GM12875 (cell line): ENCODE data around the gene PDE9A.

Experiments used
- H3K4me3 ChIP-seq: one replicate; pipeline ENCODE4 v1.5.1; 2011; ENCODE audit warnings: low read depth, low read length, control low read depth
- TF ChIP-seq, protein P1 (sequence below): IDR thresholded peaks from 2 replicates; pipeline ENCODE4 v1.5.1; 2011; ENCODE audit warnings: low read depth, mild to moderate bottlenecking, control low read depth, inconsistent platforms, low read length, moderate library complexity, borderline replicate concordance; ENCODE audit not compliant: insufficient read depth

PDE9A gene

DNA sequence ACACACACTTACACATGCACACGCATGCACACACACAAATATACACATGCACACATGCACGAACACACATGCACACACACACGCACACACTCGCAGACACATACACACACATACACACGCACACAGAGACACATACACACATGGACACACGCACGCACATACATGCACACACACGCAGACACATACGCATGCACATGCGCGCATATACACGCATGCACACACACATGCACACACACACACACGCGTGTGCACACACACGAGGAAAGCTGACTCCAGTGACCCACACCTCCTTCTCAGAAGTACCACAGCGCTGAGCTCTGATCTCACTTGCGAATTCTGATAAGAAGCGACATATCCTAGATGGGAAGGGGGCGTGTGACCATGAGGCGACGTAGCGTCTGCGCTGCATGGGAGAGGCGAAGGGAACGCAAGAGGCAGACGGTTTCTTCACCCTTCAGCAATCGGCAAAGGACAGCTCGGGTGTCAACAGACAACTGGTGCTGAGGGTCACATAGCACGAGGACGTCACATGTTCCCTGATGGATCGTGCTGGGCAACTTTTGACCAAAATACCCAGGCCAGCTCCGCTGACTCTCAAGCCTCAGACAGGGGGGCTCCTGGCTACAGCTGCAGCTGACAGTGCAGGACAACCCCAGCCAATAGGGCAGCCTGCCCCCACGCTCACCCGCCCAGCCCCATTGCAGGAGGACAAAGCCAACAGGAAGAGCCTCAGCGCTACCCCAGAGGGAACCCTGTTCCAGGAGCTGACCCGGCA is 16.0 kb upstream of the PDE9A start:
- H3K4me3 ChIP-seq: no peak overlapping the region
- TF ChIP-seq, protein P1, sequence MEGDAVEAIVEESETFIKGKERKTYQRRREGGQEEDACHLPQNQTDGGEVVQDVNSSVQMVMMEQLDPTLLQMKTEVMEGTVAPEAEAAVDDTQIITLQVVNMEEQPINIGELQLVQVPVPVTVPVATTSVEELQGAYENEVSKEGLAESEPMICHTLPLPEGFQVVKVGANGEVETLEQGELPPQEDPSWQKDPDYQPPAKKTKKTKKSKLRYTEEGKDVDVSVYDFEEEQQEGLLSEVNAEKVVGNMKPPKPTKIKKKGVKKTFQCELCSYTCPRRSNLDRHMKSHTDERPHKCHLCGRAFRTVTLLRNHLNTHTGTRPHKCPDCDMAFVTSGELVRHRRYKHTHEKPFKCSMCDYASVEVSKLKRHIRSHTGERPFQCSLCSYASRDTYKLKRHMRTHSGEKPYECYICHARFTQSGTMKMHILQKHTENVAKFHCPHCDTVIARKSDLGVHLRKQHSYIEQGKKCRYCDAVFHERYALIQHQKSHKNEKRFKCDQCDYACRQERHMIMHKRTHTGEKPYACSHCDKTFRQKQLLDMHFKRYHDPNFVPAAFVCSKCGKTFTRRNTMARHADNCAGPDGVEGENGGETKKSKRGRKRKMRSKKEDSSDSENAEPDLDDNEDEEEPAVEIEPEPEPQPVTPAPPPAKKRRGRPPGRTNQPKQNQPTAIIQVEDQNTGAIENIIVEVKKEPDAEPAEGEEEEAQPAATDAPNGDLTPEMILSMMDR: no peak

GRCh38 chr21:42638266-42638863 is 15.1 kb upstream of the PDE9A start:
- TF ChIP-seq, protein P1: no peak
- no peak overlapping the region for H3K4me3 ChIP-seq

DNA sequence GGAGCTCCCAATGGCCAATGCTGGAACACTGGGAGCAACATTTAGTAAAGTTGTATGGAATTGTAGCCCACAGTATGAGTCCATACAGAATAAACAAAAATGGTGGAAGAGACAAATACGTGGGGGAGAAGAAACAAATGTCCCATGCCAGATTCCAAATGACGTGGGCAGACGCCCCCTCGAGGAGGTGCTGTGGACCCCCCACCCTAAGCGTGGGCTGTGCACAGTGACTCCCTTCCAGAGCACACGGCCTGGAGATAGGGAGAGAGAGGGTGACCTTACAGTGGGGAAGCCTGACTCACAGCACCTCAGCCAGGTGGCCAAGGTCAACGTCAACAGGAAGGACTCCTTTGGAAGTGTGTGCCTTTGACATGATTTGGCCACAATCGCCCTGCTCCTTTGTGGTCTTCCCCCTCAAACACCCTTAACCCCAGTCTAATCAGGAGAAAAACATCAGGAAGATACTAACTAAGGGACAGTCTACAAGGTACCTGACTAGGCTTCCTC is 13.7 kb upstream of the PDE9A start:
- TF ChIP-seq, protein P1: no peak
- no peak overlapping the region for H3K4me3 ChIP-seq

- TF ChIP-seq, protein P1: no peak
- H3K4me3 ChIP-seq: no peak overlapping the region
These were observed 12.9 kb upstream of the PDE9A start for GRCh38 chr21:42640486-42640885.

GRCh38 chr21:42641311-42642218 is 11.9 kb upstream of the PDE9A start:
- H3K4me3 ChIP-seq: no peak overlapping the region
- TF ChIP-seq, protein P1: no peak

- TF ChIP-seq, protein P1: no peak
These were observed 11.1 kb upstream of the PDE9A start for GRCh38 chr21:42642219-42642745.

More at GRCh38 chr21:42642219-42642745, 11.1 kb upstream of the PDE9A start:
- no peak overlapping the region for H3K4me3 ChIP-seq
